Measurements from ENCODE around the gene LCMT1.

- TF ChIP-seq EZH2 (IDR thresholded peaks at IDR 0.05; ENCODE audit: borderline replicate concordance, low read length): no peak
- TF ChIP-seq CTCF (conservative IDR thresholded peaks at IDR 0.05 in 1 of 2, IDR thresholded peaks at IDR 0.05 in 1 of 2; ENCODE audit: extremely low read depth in 1 of 2, insufficient read depth in 1 of 2, low read depth in 1 of 2, low read length in 2 of 2): no peak
Measured at GRCh38 chr16:25151996-25152395, 40.5 kb downstream of the LCMT1 start.
